Endometrium (tissue), 2 donors: ENCODE measurements around the gene TMEM135.

ENCODE experiments used
- FAIRE-seq: peaks from 2 replicates; lab custom pipeline; 2012; peaks lifted over from hg19 to GRCh38; lab: Jason Lieb, UNC
- donor health status: control.
- donor health status: control.

Gene TMEM135

GRCh38 chr11:87301785-87302540 is 264.2 kb downstream of the TMEM135 start:
- FAIRE-seq = no peak

- no peak for FAIRE-seq
Observed at GRCh38 chr11:87304412-87304811, 266.7 kb downstream of the TMEM135 start.

GRCh38 chr11:87306262-87306851 is 268.6 kb downstream of the TMEM135 start:
- no peak for FAIRE-seq

- no peak for FAIRE-seq
Observed at GRCh38 chr11:87307101-87307500, 269.4 kb downstream of the TMEM135 start.

GRCh38 chr11:87315229-87315628 is 277.5 kb downstream of the TMEM135 start:
- no peak for FAIRE-seq

GRCh38 chr11:87316491-87316890 is 278.8 kb downstream of the TMEM135 start:
- FAIRE-seq = no peak

- no peak for FAIRE-seq
Observed at GRCh38 chr11:87317441-87317840, 279.7 kb downstream of the TMEM135 start.

- FAIRE-seq = no peak
Observed at GRCh38 chr11:87320123-87320522, 282.4 kb downstream of the TMEM135 start.

GRCh38 chr11:87322568-87322967 is 284.8 kb downstream of the TMEM135 start:
- no peak for FAIRE-seq

GRCh38 chr11:87323899-87324298 is 286.2 kb downstream of the TMEM135 start:
- FAIRE-seq = no peak

GRCh38 chr11:87324817-87325489 is 287.2 kb downstream of the TMEM135 start:
- FAIRE-seq = no peak

GRCh38 chr11:87325490-87325872 is 287.7 kb downstream of the TMEM135 start:
- FAIRE-seq = no peak

- FAIRE-seq = no peak
Observed at GRCh38 chr11:87326594-87326993, 288.9 kb downstream of the TMEM135 start.

GRCh38 chr11:87329172-87329571 is 291.4 kb downstream of the TMEM135 start:
- FAIRE-seq = no peak

- no peak for FAIRE-seq
Observed at GRCh38 chr11:87330187-87330601, 292.5 kb downstream of the TMEM135 start.

- FAIRE-seq = no peak
Observed at GRCh38 chr11:87331273-87331672, 293.5 kb downstream of the TMEM135 start.

- no peak for FAIRE-seq
Observed at GRCh38 chr11:87338046-87338639, 300.4 kb downstream of the TMEM135 start.

GRCh38 chr11:87339416-87339815 is 301.7 kb downstream of the TMEM135 start:
- FAIRE-seq = no peak

- no peak for FAIRE-seq
Observed at GRCh38 chr11:87347441-87347840, 309.7 kb downstream of the TMEM135 start.

GRCh38 chr11:87347854-87348253 is 310.1 kb downstream of the TMEM135 start:
- no peak for FAIRE-seq

GRCh38 chr11:87351676-87352075 is 313.9 kb downstream of the TMEM135 start:
- FAIRE-seq = no peak

GRCh38 chr11:87352759-87353707 is 315.3 kb downstream of the TMEM135 start:
- FAIRE-seq = no peak
